Natural killer cell treated with Interleukin-12 subunit alpha and Interleukin-12 subunit beta and Interleukin-15 and Interleukin-18, amount 100 ng/mL, for 72 hours (primary cell): ENCODE data around the gene NKX2-3. TPM values are rescaled to one million over a fixed set of nuclear protein-coding genes. Genes with fewer than 3 reads are reported as not detected.
A peak's percentile ranks its signal among the peaks of the same experiment; 100 is the strongest.

Source experiments
- ATAC-seq, 2 donors: fragments of 150-1000 bp; cut with Tn5 transposase in 1 of 2; sonication (Bioruptor Pico), chemical (Tn5 transposase) in 1 of 2; 2 replicates each; pipeline ENCODE4 v1.10.0; 2021
- DNase-seq: peaks from one replicate; pipeline ENCODE4 v3.0.0; 2022; ENCODE audit warnings: low spot score
- H3K27ac Mint-ChIP-seq, 2 donors: 1 replicate in 1 of 2; 2 replicates in 1 of 2; pipeline ENCODE4 v1.8.0; 2022; ENCODE audit warnings: mixed read lengths in 2 of 2, mild to moderate bottlenecking in 1 of 2, moderate library complexity in 1 of 2
- H3K27me3 Mint-ChIP-seq, 2 donors: 1 replicate in 1 of 2; 2 replicates in 1 of 2; pipeline ENCODE4 v1.8.0; 2022; ENCODE audit warnings: mixed read lengths in 2 of 2
- H3K36me3 Mint-ChIP-seq: one replicate; pipeline ENCODE4 v1.8.0; 2022; ENCODE audit warnings: mixed read lengths
- H3K4me1 Mint-ChIP-seq, 2 donors: 1 replicate in 1 of 2; 2 replicates in 1 of 2; pipeline ENCODE4 v1.8.0; 2022; ENCODE audit warnings: low read depth in 2 of 2, mixed read lengths in 2 of 2, mild to moderate bottlenecking in 1 of 2
- H3K4me3 Mint-ChIP-seq: one replicate; pipeline ENCODE4 v1.8.0; 2022; ENCODE audit warnings: mixed read lengths
- H3K9me3 Mint-ChIP-seq: 2 replicates; pipeline ENCODE4 v1.8.0; 2022; ENCODE audit warnings: mixed read lengths
- total RNA-seq, 2 donors: library from RNA; stranded (reverse); gene quantifications; one replicate each; pipeline ENCODE4 v1.2.3, GENCODE V29; 2022

NKX2-3 gene
- not detected for total RNA-seq

DNA sequence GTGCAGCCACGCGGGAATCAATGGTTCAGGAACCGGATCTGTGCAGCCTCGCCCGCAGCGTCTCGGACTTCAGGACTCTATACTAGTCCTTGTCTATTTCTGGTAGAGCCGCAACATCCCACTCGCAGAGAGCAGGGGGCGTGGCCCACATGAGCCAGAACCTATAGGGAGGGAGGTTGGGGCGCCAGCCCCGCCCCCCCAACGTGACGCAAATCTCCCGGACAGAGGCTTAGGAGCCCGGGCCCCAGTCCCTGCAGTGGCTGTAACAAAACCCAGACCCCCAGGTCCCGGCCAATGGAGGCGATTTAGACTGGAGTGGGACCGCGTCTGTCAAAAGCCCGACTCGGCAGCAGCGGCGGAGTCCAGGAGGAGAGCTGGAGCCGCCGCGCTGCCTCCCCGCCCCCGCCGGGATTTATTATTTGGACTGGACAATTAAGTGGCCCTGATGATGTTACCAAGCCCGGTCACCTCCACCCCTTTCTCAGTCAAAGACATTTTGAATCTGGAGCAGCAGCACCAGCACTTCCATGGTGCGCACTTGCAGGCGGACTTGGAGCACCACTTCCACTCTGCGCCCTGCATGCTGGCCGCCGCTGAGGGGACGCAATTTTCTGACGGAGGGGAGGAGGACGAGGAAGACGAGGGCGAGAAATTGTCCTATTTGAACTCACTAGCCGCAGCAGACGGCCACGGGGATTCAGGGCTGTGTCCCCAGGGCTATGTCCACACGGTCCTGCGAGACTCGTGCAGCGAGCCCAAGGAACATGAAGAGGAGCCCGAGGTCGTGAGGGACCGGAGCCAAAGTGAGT, at the start of gene NKX2-3:
NKX2-3 (plus strand) TSS at position 256 of the 809 bp plus-strand sequence; CDS start at position 446, 190 bp downstream.
- H3K4me1 Mint-ChIP-seq: peaks cover 27 to 28% of the 10 kb centered on the region in 2 donors
- no peaks in the 10 kb centered on the region for H3K36me3 Mint-ChIP-seq
- ATAC-seq (peak; percentile 71 to 80), DNase-seq (no peak)
- H3K4me3 Mint-ChIP-seq: peak within 1 kb of the TSS; percentile 37
- peaks cover 66 to 80% of the 10 kb centered on the region in 2 donors for H3K27me3 Mint-ChIP-seq
- H3K27ac Mint-ChIP-seq: no peak within 1 kb of the TSS
- H3K9me3 Mint-ChIP-seq: no peaks in the 10 kb centered on the region

DNA sequence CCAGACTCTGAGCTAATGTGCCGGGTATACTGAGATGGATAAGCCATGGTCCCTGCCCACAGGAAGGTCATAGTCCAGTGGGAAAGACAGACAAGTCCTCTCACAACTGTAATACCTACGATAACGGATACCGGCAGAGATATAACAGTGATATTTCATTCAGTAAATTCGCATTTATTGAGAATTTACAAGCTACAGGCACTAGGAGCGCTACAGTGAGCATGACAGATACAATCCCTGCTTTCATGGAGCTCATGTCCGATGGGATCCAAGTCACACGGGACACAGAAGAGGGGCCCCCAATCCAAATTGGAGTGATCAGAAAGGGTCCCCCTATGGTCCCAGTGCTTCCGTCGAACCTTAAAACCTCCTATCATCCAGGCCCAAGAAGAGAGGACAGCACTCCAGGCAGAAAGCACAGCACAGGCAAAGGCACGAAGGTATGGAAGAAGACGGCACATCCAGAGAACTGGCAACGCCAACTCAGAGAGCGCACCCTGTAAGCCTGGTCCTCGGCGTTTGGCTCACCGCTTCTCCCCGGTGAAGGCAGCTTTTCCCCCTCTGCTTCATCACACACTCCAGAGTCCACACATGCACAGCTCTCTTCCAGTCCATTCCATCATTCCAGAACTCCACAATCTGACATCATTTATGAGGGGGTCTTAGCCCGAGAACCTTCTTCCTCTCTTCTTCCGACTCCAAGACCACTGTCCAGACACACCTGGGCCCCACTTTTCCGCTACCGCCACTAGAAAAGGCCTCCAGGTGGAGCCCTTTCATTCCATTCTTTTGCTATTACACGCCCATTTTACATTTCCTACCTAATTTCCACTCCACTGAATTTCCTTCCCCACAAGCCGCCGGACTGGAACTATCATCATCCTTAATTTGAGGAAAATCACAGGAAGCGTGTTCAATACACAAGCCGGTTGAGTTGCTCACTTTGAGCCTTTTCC, 47.8 kb upstream of the NKX2-3 start:
- H3K27ac Mint-ChIP-seq: no peak overlapping the region
- ATAC-seq (no peak), DNase-seq (no peak)
- H3K4me3 Mint-ChIP-seq: no peak overlapping the region
- no peaks in the 10 kb centered on the region for H3K9me3 Mint-ChIP-seq
- H3K36me3 Mint-ChIP-seq: no peaks in the 10 kb centered on the region
- no peaks in the 10 kb centered on the region for H3K4me1 Mint-ChIP-seq
- H3K27me3 Mint-ChIP-seq: peaks cover 37 to 53% of the 10 kb centered on the region in 2 donors

- Mint-ChIP-seq H3K27ac (no peak overlapping the region), H3K27me3 (peaks cover 37 to 51% of the 10 kb centered on the region in 2 donors), H3K4me3 (no peak overlapping the region), H3K4me1 (no peaks in the 10 kb centered on the region), H3K36me3 (no peaks in the 10 kb centered on the region), H3K9me3 (no peaks in the 10 kb centered on the region)
- DNase-seq (no peak), ATAC-seq (no peak)
These were observed 45.5 kb upstream of the NKX2-3 start for GRCh38 chr10:99487125-99487807.

- Mint-ChIP-seq H3K27ac (no peak overlapping the region), H3K27me3 (peaks cover 37 to 50% of the 10 kb centered on the region in 2 donors)
These were observed 43.5 kb upstream of the NKX2-3 start for GRCh38 chr10:99489271-99489670.

GRCh38 chr10:99497343-99498025, 35.3 kb upstream of the NKX2-3 start:
- Mint-ChIP-seq H3K27ac (no peak overlapping the region), H3K4me1 (no peaks in the 10 kb centered on the region), H3K27me3 (peaks cover 9 to 48% of the 10 kb centered on the region in 2 donors), H3K9me3 (peaks cover 6% of the 10 kb centered on the region), H3K36me3 (no peaks in the 10 kb centered on the region), H3K4me3 (no peak overlapping the region)
- ATAC-seq (no peak), DNase-seq (no peak)

More at GRCh38 chr10:99489271-99489670, 43.5 kb upstream of the NKX2-3 start:
- DNase-seq (no peak), ATAC-seq (no peak)
- Mint-ChIP-seq H3K4me3 (no peak overlapping the region), H3K4me1 (no peaks in the 10 kb centered on the region), H3K36me3 (no peaks in the 10 kb centered on the region), H3K9me3 (no peaks in the 10 kb centered on the region)

DNA sequence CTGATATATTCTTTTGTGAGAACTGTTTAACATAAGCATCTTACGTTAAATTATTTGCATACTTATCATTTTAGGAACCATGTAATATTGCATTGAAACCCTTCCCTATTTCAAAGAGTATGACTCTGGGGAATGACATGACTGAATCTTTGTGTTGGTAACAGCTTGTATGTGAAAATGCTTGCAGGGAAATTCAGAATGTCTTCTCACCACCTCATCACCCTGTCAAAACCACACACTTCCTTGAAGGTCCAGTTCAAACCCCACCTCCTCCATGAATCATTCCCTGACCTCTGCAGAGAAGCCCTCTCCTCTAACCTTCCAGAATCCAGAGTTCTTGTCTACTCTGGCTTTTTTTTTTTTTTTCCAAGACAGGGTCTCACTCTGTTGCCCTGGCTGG, 26.3 kb upstream of the NKX2-3 start:
- DNase-seq: no peak

GRCh38 chr10:99507265-99507664, 25.5 kb upstream of the NKX2-3 start:
- ATAC-seq: no peak
- peaks cover 32 to 52% of the 10 kb centered on the region in 2 donors for H3K27me3 Mint-ChIP-seq

More for the DNA sequence above, 26.3 kb upstream of the NKX2-3 start:
- peaks cover 3% of the 10 kb centered on the region for H3K9me3 Mint-ChIP-seq
- H3K27ac Mint-ChIP-seq: no peak overlapping the region
- peaks cover 26 to 50% of the 10 kb centered on the region in 2 donors for H3K27me3 Mint-ChIP-seq
- H3K4me3 Mint-ChIP-seq: no peak overlapping the region
- no peak for ATAC-seq
- H3K4me1 Mint-ChIP-seq: no peaks in the 10 kb centered on the region
- no peaks in the 10 kb centered on the region for H3K36me3 Mint-ChIP-seq

DNA sequence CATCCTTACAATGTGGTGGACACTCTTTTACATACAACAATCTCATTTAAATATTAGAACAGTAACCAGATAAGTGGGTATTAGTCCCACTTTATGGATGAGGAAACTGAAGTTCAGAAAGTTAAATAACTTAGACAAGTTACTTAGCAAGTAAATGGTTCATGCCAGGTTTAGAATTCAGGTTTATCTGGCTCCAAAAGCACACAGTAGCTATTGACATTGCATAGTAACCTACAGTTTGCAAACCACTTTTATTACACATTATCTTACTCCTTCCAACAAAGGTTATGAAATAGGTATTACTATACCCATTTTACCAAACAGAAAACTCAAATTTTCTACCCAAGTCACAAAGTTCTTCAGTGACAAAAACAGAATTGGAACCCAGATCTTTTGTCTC, 19.7 kb upstream of the NKX2-3 start:
- Mint-ChIP-seq H3K27ac (no peak overlapping the region), H3K27me3 (peaks cover 37 to 54% of the 10 kb centered on the region in 2 donors), H3K9me3 (peaks cover 3% of the 10 kb centered on the region), H3K4me1 (no peaks in the 10 kb centered on the region), H3K36me3 (no peaks in the 10 kb centered on the region), H3K4me3 (no peak overlapping the region)
- DNase-seq (no peak), ATAC-seq (no peak)

More at GRCh38 chr10:99507265-99507664, 25.5 kb upstream of the NKX2-3 start:
- H3K27ac Mint-ChIP-seq: no peak overlapping the region
- DNase-seq: no peak
- H3K4me1 Mint-ChIP-seq: no peaks in the 10 kb centered on the region
- peaks cover 3% of the 10 kb centered on the region for H3K9me3 Mint-ChIP-seq
- H3K4me3 Mint-ChIP-seq: no peak overlapping the region
- H3K36me3 Mint-ChIP-seq: no peaks in the 10 kb centered on the region

DNA sequence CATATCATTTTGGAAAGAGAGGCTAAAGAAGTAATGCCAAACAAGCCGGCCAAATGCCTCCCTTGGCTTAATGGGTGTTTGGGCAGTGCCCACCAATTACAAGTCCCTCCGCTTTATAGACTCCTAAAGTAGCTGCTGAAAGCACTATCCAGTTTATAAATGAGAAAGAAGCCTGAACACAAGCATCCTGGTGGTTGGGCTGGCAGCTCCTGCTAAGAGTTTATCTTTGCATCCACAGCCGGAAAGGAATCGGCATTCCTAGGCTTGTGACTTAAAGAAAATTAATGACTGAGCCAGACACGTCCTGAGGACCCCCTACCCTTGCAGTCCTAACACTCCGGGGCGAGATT, 13.1 kb upstream of the NKX2-3 start:
- H3K27ac Mint-ChIP-seq: no peak overlapping the region
- DNase-seq (no peak), ATAC-seq (no peak)
- no peaks in the 10 kb centered on the region for H3K9me3 Mint-ChIP-seq
- H3K27me3 Mint-ChIP-seq: peaks cover 35 to 49% of the 10 kb centered on the region in 2 donors
- H3K4me3 Mint-ChIP-seq: no peak overlapping the region
- H3K36me3 Mint-ChIP-seq: no peaks in the 10 kb centered on the region
- H3K4me1 Mint-ChIP-seq: peaks cover 7 to 8% of the 10 kb centered on the region in 2 donors

DNA sequence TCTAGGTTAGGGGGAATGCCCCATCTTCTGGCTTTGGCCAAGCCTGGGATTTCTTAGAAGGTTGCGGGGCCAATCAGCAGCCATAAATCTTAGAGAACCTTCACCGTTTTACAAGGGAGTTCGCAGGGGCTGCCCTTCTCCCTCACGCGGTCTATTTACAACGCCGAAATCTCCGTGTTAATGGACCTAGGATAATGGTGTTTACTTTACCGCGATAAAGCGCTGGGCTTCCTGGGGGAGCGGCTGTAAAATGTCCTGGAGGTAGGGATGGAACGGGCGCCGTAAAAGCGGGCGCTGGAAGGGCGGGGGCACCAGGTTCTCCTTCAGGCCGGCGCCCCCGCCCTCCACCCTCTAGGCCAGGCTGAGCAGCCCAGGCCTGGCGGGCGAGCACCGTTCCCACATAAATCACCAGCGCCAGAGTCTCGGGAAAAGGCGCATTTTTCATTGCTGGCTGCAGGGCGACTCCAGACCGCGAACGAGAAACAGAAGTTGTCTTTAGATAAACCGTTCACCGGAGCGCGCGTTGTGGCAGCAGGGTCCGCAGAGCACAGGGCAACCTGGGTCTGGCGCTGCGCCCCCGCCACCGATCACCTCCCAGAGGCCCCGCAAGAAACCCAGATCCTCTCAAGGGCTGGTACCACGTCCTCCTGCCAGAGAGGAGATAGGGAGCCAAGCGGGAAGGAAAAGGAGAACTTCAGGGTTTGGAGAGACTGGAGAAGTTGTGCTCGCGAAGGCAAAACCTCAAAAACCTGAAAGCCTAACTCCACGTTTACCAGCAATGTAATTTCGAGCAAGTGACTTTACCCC, 12.5 kb upstream of the NKX2-3 start:
- DNase-seq (no peak), ATAC-seq (no peak)
- Mint-ChIP-seq H3K27me3 (peaks cover 37 to 54% of the 10 kb centered on the region in 2 donors), H3K4me3 (no peak overlapping the region), H3K4me1 (peaks cover 7 to 8% of the 10 kb centered on the region in 2 donors), H3K36me3 (no peaks in the 10 kb centered on the region), H3K27ac (no peak overlapping the region), H3K9me3 (no peaks in the 10 kb centered on the region)

DNA sequence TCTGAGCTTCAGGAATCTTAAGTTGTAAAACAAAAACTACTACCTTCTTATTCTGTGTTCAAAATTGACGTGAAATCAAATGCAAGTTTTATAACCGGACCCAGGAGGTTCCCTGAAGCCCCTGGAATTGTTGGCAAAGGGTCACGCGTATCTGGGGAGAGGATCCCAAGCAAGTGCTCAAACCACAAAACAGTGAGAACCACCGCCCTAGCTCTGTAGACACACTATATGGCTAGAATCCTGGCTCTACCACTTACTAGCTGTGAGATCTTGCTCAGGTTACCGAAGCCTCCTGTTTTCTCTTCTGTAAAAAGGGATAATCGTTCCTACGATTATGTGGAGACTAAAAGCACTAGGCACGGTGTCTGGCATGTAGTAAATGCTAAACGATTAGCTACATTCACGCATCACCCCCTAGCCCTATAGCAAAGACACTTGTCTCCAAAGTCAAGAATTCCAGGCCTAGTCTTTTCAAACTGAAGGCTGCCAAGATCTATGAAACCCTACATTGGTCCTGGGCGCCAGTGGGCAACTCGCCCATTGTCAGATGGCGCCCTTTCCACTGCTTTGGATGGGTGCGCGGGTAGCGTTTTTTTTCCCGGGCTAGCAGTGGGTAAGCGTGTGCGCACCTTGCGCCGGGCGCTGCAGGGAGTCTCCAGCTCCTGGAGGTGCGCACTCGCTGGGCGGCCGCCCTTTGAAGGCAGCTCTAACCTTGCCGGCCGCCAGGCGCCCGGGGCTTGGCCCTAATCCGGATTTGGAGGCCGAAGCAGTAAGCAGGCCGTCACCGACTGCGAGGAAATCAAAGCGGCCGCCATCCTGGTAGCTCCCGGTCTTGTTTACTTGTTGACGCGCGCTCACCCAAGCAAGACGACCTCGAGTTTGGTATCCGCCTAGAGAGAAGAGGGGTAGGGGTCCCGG, 11.6 kb upstream of the NKX2-3 start:
- DNase-seq (no peak), ATAC-seq (no peak)
- H3K36me3 Mint-ChIP-seq: no peaks in the 10 kb centered on the region
- H3K9me3 Mint-ChIP-seq: no peaks in the 10 kb centered on the region
- peaks cover 7 to 8% of the 10 kb centered on the region in 2 donors for H3K4me1 Mint-ChIP-seq
- H3K27ac Mint-ChIP-seq: no peak overlapping the region
- peaks cover 35 to 54% of the 10 kb centered on the region in 2 donors for H3K27me3 Mint-ChIP-seq
- no peak overlapping the region for H3K4me3 Mint-ChIP-seq
